GM21576 (cell line): Measurements from ENCODE around the gene CEP128.
"Not testable (repeated sequence)": the region's sequence is repeated elsewhere in the genome, so short reads cannot be mapped to it uniquely, and the experiment has no call there.

Source experiments
- ATAC-seq: cut with Tn5 transposase; IDR thresholded peaks from one replicate; pipeline ENCODE4 v1.9.1; 2021; ENCODE audit warnings: mild to moderate bottlenecking, moderate library complexity; ENCODE audit not compliant: unreplicated experiment

CEP128 gene

GRCh38 chr14:80954687-80955299 is 13.3 kb upstream of the CEP128 start:
- ATAC-seq = no peak

- ATAC-seq = not testable (repeated sequence)
Measured at GRCh38 chr14:80953211-80953610, 11.7 kb upstream of the CEP128 start.

- no peak for ATAC-seq
Measured at GRCh38 chr14:80951491-80951890, 10.0 kb upstream of the CEP128 start.

GRCh38 chr14:80948291-80948690 is 6.8 kb upstream of the CEP128 start:
- no peak for ATAC-seq

- ATAC-seq = no peak
Measured at GRCh38 chr14:80946797-80947196, 5.3 kb upstream of the CEP128 start.

- no peak for ATAC-seq
Measured at GRCh38 chr14:80946187-80946586, 4.6 kb upstream of the CEP128 start.

GRCh38 chr14:80944861-80945617 is 3.5 kb upstream of the CEP128 start:
- no peak for ATAC-seq

- ATAC-seq = peak; percentile 20
Measured at GRCh38 chr14:80942191-80942600, 658 bp upstream of the CEP128 start.

GRCh38 chr14:80940146-80940545 is 1.4 kb downstream of the CEP128 start:
- no peak for ATAC-seq

GRCh38 chr14:80933686-80934085 is 7.9 kb downstream of the CEP128 start:
- no peak for ATAC-seq

GRCh38 chr14:80933282-80933681 is 8.3 kb downstream of the CEP128 start:
- no peak for ATAC-seq

GRCh38 chr14:80930836-80931389 is 10.6 kb downstream of the CEP128 start:
- peak; percentile 98 for ATAC-seq

GRCh38 chr14:80930095-80930494 is 11.4 kb downstream of the CEP128 start:
- ATAC-seq = no peak

- ATAC-seq = no peak
Measured at GRCh38 chr14:80927083-80927989, 14.2 kb downstream of the CEP128 start.

GRCh38 chr14:80926397-80927082 is 15.0 kb downstream of the CEP128 start:
- ATAC-seq = no peak

GRCh38 chr14:80924365-80925103 is 17.0 kb downstream of the CEP128 start:
- ATAC-seq = no peak

GRCh38 chr14:80923368-80923767 is 18.2 kb downstream of the CEP128 start:
- ATAC-seq = no peak

- no peak for ATAC-seq
Measured at GRCh38 chr14:80919622-80920021, 21.9 kb downstream of the CEP128 start.

- not testable (repeated sequence) for ATAC-seq
Measured at GRCh38 chr14:80912013-80912412, 29.5 kb downstream of the CEP128 start.

- no peak for ATAC-seq
Measured at GRCh38 chr14:80906946-80907345, 34.6 kb downstream of the CEP128 start.
